Measurements from ENCODE around the gene YWHAQ.

- no peak for TF ChIP-seq PATZ1 (CRISPR knock-in tag; IDR thresholded peaks at IDR 0.05; ENCODE audit: borderline replicate concordance)
- no peak for TF ChIP-seq ESRRG (CRISPR knock-in tag; IDR thresholded peaks at IDR 0.05)
- TF ChIP-seq ZNF565 (CRISPR knock-in tag; conservative IDR thresholded peaks at IDR 0.05; ENCODE audit: low read depth): no peak
- no peak for TF ChIP-seq RARB (CRISPR knock-in tag; IDR thresholded peaks at IDR 0.05)
- TF ChIP-seq ZNF8 (CRISPR knock-in tag; IDR thresholded peaks at IDR 0.05): no peak
Observed at GRCh38 chr2:9647884-9648283, 17.1 kb upstream of the YWHAQ start.

All from SK-N-SH treated with all-trans-retinoic acid at 6 μM for 48 hours (cell line).